Breast epithelium (tissue), 3 donors: Measurements from ENCODE around the gene USPL1.

ENCODE experiments used
- CTCF ChIP-seq, 3 donors: fragments of 450-650 bp; IDR thresholded peaks; one replicate each; pipeline ENCODE4 v1.5.1; 2016 to 2017; ENCODE audit warnings: antibody characterized with exemption in 3 of 3, mild to moderate bottlenecking in 3 of 3, moderate library complexity in 3 of 3
- POLR2A ChIP-seq: fragments of 450-650 bp; IDR thresholded peaks from one replicate; pipeline ENCODE4 v1.6.1; 2016; ENCODE audit warnings: antibody characterized with exemption, mild to moderate bottlenecking, moderate library complexity
- POLR2AphosphoS5 ChIP-seq, 3 donors: sonication (generic); formaldehyde crosslinking; IDR thresholded peaks; one replicate each; pipeline ENCODE4 v1.6.1; 2017; ENCODE audit warnings: antibody characterized with exemption in 3 of 3

- TF ChIP-seq CTCF (IDR thresholded peaks at IDR 0.05) (no peak), POLR2AphosphoS5 (IDR thresholded peaks at IDR 0.05) (peak; percentile 58 to 60 (median 60)), POLR2A (no peak)
Measured at GRCh38 chr13:30690282-30691188, 72.8 kb downstream of the USPL1 start.
